Tibial artery (tissue), 4 donors: Measurements from ENCODE around the gene ADCY1.

Experiments
- DNase-seq, 2 donors: peaks; one replicate each; pipeline ENCODE4 v3.0.0-alpha.2; 2019
- H3K27ac ChIP-seq, 2 donors: fragments of 200-600 bp; sonication (generic) in 1 of 2; 1 replicate in 1 of 2; 2 replicates in 1 of 2; pipeline ENCODE4 v1.5.1; 2018 to 2019; ENCODE audit warnings: mild to moderate bottlenecking in 1 of 2
- H3K27me3 ChIP-seq, 2 donors: fragments of 200-600 bp; sonication (generic) in 1 of 2; one replicate each; pipeline versions ENCODE4 v1.5.1 to v1.6.0; 2016 to 2019
- H3K36me3 ChIP-seq, 3 donors: fragments of 200-600 bp; sonication (generic) in 2 of 3; one replicate each; pipeline ENCODE4 v1.5.1; 2016 to 2019; ENCODE audit warnings: mild to moderate bottlenecking in 2 of 3
- H3K4me1 ChIP-seq, 4 donors: fragments of 200-600 bp; sonication (generic) in 2 of 4; 1 replicate in 3 of 4; 2 replicates in 1 of 4; pipeline ENCODE4 v1.5.1; 2016 to 2019
- H3K4me3 ChIP-seq, 2 donors: fragments of 200-600 bp; sonication (generic) in 1 of 2; 1 replicate in 1 of 2; 2 replicates in 1 of 2; pipeline ENCODE4 v1.5.1; 2018 to 2019; ENCODE audit warnings: mild to moderate bottlenecking in 2 of 2
- H3K9me3 ChIP-seq, 3 donors: fragments of 200-600 bp; sonication (generic) in 1 of 3; one replicate each; pipeline ENCODE4 v1.5.1; 2016 to 2019
- intact Hi-C: fragments of 100-400 bp; cut with DNase I; formaldehyde crosslinking; loops from one replicate; pipeline ENCODE4 v1.15.0; 2023; ENCODE audit warnings: low total_unique reads
- TF ChIP-seq, protein P1 (sequence below), 2 experiments: fragments of 200-600 bp in 1 of 2; fragments of 450-650 bp in 1 of 2; IDR thresholded peaks; one replicate each; pipeline ENCODE4 v1.5.1; 2017 to 2019; ENCODE audit warnings: antibody characterized with exemption in 2 of 2, mild to moderate bottlenecking in 1 of 2, moderate library complexity in 1 of 2

Gene ADCY1

GRCh38 chr7:45627691-45628456 lies 53.7 kb downstream of the ADCY1 start:
- DNase-seq, result no peak
- no peak overlapping the region for H3K27ac ChIP-seq
- H3K9me3 ChIP-seq, result no peaks in the 10 kb centered on the region
- TF ChIP-seq, protein P1, sequence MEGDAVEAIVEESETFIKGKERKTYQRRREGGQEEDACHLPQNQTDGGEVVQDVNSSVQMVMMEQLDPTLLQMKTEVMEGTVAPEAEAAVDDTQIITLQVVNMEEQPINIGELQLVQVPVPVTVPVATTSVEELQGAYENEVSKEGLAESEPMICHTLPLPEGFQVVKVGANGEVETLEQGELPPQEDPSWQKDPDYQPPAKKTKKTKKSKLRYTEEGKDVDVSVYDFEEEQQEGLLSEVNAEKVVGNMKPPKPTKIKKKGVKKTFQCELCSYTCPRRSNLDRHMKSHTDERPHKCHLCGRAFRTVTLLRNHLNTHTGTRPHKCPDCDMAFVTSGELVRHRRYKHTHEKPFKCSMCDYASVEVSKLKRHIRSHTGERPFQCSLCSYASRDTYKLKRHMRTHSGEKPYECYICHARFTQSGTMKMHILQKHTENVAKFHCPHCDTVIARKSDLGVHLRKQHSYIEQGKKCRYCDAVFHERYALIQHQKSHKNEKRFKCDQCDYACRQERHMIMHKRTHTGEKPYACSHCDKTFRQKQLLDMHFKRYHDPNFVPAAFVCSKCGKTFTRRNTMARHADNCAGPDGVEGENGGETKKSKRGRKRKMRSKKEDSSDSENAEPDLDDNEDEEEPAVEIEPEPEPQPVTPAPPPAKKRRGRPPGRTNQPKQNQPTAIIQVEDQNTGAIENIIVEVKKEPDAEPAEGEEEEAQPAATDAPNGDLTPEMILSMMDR (IDR thresholded peaks at IDR 0.05), result no peak
- H3K36me3 ChIP-seq, result no peaks in the 10 kb centered on the region
- no peaks in the 10 kb centered on the region for H3K4me1 ChIP-seq
- intact Hi-C loops, result no loop called here
- no peaks in the 10 kb centered on the region for H3K27me3 ChIP-seq
- no peak overlapping the region for H3K4me3 ChIP-seq

- Histone ChIP-seq H3K27me3 (no peaks in the 10 kb centered on the region), H3K4me1 (no peaks in the 10 kb centered on the region), H3K4me3 (no peak overlapping the region), H3K36me3 (no peaks in the 10 kb centered on the region), H3K27ac (no peak overlapping the region), H3K9me3 (no peaks in the 10 kb centered on the region)
- no peak for DNase-seq
- TF ChIP-seq, protein P1 (IDR thresholded peaks at IDR 0.05), result no peak
- intact Hi-C loops, result no loop called here
These were observed 57.4 kb downstream of the ADCY1 start for GRCh38 chr7:45631569-45631968.

DNA sequence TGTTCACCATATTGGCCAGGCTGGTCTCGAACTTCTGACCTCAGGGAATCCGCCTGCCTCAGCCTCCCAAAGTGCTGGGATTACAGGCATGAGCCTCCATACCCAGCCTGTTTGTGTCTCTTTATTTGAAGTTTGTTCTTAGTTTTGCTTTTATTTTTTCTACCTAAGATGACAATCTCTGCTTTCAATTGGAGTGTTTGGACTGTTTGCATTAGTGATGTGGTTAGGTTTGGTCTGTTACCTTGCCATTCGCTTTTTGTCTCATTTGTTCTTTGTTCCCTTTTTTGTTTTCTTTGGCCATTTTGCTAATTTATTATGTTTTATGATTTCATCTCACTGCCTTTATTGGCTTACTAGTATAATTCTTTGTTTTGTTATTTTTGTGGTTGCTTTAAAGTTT lies 62.6 kb downstream of the ADCY1 start:
- Histone ChIP-seq H3K4me1 (no peaks in the 10 kb centered on the region), H3K36me3 (no peaks in the 10 kb centered on the region), H3K27me3 (no peaks in the 10 kb centered on the region), H3K27ac (no peak overlapping the region), H3K9me3 (no peaks in the 10 kb centered on the region), H3K4me3 (no peak overlapping the region)
- intact Hi-C loops, result no loop called here
- no peak for DNase-seq
- TF ChIP-seq, protein P1 (IDR thresholded peaks at IDR 0.05), result no peak

DNA sequence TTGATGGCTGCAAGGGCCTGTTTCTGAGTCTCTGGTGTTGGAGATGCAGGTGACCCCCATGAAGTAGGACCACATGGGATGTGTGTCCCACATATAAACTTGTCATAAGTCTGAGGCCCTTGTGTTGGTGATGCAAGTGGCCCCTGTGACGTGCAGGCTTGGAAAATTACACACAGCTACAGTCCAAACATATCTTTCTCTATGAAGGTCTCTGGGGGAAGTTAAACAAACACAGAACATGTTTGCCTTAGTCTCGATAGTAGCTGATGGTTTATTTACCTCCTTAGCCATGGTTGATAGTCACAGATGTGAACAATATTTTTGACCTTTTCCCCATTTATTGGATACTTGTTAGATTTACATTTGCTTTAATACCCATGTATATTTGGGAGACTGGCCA lies 64.7 kb downstream of the ADCY1 start:
- no peak for DNase-seq
- TF ChIP-seq, protein P1 (IDR thresholded peaks at IDR 0.05), result no peak
- Histone ChIP-seq H3K4me1 (no peaks in the 10 kb centered on the region), H3K9me3 (no peaks in the 10 kb centered on the region), H3K36me3 (no peaks in the 10 kb centered on the region), H3K4me3 (no peak overlapping the region), H3K27ac (no peak overlapping the region), H3K27me3 (no peaks in the 10 kb centered on the region)
- intact Hi-C loops, result no loop called here

DNA sequence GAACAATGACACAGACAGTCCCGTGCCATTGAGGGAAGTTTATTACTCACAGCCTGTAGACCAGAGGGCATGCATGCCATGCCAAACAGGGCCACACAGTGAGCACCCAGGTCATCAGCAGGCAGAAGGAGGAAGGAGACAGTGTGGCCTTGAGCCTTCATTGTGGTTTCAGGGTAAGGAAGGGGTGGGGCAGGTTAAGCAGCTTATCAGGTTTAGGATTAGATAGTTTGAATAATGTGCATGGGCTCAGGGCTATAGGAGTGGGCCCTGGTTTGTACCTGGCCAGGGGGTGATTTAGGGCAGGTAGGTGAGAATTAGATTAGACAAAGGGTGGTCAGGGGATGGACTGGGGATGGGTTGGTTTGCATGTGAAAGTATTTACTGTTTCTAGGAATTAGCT lies 67.9 kb downstream of the ADCY1 start:
- no peak for DNase-seq
- Histone ChIP-seq H3K27me3 (no peaks in the 10 kb centered on the region), H3K36me3 (no peaks in the 10 kb centered on the region), H3K9me3 (no peaks in the 10 kb centered on the region), H3K4me1 (no peaks in the 10 kb centered on the region), H3K4me3 (no peak overlapping the region), H3K27ac (no peak overlapping the region)
- TF ChIP-seq, protein P1 (IDR thresholded peaks at IDR 0.05), result no peak
- intact Hi-C loops, result no loop called here
